Measurements from ENCODE around the gene DAPK3.
A peak's percentile ranks its signal among the peaks of the same experiment; 100 is the strongest.
"Not testable (repeated sequence)": the region's sequence is repeated elsewhere in the genome, so short reads cannot be mapped to it uniquely, and the experiment has no call there.

DAPK3 gene

DNA sequence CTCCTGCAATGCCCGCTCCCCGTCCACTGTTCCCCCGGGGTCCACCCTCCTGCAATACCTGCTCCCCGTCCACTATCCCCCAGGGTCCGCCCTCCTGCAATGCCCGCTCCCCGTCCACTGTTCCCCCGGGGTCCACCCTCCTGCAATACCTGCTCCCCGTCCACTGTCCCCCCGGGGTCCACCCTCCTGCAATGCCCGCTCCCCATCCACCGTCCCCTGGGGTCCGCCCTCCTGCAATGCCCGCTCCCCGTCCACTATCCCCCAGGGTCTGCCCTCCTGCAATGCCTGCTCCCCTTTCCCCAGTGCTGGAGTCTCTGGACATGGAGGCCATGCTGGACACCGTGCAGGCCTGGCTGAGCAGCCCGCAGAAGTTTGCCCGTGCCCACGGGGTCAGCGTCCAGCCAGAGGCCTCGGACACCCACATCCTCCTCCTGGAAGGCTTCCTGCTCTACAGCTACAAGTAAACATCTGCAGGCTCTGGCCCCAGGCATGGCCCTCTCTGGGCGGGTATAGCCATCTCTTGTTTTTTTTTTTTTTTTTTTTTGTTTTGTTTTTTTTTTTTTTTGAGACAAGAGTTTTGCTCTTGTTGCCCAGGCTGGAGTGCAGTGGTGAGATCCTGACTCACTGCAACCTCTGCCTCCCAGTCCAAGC is 32.5 kb downstream of the DAPK3 start:
- POLR2A ChIA-PET; DNase-seq (ENCODE audit: extremely low spot score): not testable (repeated sequence)
- CTCF ChIA-PET, result interaction anchor here (0.6 kb wide), 1 partner anchor 143 kb away, joined by 4 read pairs; no protein-coding TSS in a partner anchor
- peak; percentile 44 for TF ChIP-seq ZNF384 (IDR thresholded peaks at IDR 0.05)

DNA sequence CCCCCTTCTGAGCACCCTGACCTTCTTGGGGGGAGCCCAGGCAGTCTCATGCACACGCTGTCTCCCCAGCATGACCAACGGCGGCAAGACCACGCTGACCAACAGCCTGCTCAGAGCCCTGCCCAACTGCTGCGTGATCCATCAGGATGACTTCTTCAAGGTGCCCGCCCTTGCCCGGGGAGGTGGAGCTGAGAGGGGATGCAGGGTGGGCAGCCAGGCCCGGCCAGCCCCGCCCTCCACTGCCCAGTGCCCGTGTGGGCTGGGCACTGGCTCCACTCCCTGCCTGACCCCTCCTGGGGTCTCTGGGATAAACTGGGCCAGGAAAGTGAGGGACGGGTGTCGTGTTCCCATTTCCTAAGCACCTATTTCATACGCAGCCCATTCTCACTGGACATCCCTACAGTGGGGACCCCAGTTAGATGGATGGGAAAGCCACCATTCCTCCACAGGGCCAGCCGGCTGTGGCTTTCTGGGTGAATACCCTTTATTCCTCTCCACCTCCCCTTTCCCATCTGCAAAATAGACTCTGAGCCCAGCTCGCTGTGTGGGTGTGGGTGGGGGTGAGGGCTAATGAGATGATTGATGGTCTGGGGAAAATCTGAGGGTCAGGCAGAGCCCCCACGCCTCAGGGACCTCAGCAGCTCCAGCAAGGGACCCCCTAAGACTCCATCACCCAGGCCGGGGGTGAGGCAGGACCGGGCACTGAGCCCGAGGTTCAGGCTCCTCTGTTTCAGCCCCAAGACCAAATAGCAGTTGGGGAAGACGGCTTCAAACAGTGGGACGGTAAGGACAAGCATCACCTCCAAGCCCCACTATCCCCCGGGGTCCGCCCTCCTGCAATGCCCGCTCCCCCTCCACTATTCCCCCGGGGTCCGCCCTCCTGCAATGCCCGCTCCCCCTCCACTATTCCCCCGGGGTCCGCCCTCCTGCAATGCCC is 34.1 kb downstream of the DAPK3 start:
- TF ChIP-seq ELF4 (IDR thresholded peaks at IDR 0.05), result no peak
- POLR2A ChIA-PET, result no interaction called here
- no peak for DNase-seq (ENCODE audit: extremely low spot score)
- CTCF ChIA-PET, result no interaction called here

DNA sequence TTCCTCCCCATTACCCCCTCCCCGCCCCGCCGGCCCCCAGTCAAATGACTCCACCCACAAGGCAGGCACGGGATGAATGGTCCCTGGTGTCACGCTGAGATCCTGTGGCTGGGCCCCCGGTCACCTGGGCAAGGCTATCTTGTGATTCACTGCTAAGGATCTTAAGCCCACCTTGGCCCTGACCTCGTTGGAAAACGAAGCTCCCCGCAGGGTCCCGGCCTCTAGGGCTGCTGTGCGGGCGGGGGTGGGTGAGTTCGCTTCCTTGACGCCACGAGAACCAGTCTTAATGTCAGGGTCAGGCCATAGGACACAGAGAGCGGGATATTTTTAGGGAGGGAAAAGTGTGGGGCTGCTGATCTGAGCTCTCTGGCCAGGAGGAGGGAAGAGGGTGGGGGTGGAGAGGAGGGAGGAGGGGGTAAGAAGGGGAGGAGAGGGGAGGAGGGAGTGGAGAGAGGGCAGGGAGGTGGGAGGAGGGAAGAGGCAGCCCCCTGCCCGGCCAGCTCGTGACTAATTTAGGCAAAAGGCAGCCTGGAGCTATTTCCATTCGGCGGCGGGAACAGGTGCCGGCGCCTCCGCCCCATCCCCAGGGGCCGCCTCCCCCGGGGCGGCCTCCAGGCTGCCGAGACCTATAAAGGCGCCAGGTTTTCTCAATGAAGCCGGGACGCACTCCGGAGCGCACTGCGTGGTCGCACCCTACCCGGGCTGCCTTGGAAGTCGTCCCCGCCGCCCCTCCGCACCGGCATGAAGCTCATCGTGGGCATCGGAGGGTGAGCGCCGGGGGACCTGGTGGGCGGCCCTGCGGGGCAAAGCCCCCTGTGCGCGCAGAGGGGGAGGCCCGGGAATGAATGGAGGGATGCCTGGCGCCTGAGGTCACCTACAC is 37.7 kb downstream of the DAPK3 start, which contains the start of gene NMRK2:
Gene NMRK2 (plus strand): TSS at position 139 of the 880 bp plus-strand sequence. CDS start 603 bp downstream, at position 742.
- DNase-seq (ENCODE audit: extremely low spot score), result no peak
- POLR2A ChIA-PET, result interaction anchor here (1.0 to 1.2 kb wide), 3 partner anchors 9 to 52 kb away, joined by 3 to 5 read pairs (median 3); partner anchors contain the start of gene EEF2
- TF ChIP-seq NFRKB (IDR thresholded peaks at IDR 0.05) (no peak), L3MBTL2 (conservative IDR thresholded peaks at IDR 0.05) (0 out of 2 replicates have a peak, but pooled peaks have one; percentile 25), ARNT (IDR thresholded peaks at IDR 0.05) (no peak)
- CTCF ChIA-PET, result no interaction called here

DNA sequence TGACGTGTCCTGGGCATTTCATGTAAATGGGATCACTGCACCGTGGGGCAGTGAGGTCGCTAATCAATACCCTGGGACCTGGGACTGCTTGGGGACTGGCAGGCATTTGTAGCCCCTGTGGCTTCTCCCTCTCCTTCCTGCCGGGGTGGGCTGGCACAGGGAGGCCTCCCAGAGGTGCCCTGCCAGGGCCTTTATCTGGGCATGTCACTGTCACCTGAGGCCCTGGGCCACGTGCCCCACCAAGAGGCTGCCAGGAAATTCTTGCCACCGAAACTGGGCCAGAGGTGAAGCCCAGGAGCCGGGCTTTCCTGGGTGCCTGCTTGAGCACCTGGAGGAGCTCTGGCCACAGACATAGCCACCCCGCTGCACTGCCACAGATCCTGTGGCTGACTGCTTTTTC is 39.9 kb downstream of the DAPK3 start:
- ChIA-PET CTCF (no interaction called here), POLR2A (no interaction called here)
- DNase-seq (ENCODE audit: extremely low spot score), result no peak
- TF ChIP-seq, protein P1, sequence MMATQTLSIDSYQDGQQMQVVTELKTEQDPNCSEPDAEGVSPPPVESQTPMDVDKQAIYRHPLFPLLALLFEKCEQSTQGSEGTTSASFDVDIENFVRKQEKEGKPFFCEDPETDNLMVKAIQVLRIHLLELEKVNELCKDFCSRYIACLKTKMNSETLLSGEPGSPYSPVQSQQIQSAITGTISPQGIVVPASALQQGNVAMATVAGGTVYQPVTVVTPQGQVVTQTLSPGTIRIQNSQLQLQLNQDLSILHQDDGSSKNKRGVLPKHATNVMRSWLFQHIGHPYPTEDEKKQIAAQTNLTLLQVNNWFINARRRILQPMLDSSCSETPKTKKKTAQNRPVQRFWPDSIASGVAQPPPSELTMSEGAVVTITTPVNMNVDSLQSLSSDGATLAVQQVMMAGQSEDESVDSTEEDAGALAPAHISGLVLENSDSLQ (IDR thresholded peaks at IDR 0.05), result no peak
- no peak for TF ChIP-seq NFRKB (IDR thresholded peaks at IDR 0.05)
- TF ChIP-seq CTBP1 (IDR thresholded peaks at IDR 0.05; ENCODE audit: borderline replicate concordance), result no peak
- TF ChIP-seq LEF1 (IDR thresholded peaks at IDR 0.05; ENCODE audit: borderline replicate concordance), result no peak
- TF ChIP-seq FOXA1 (IDR thresholded peaks at IDR 0.05), result no peak
- TF ChIP-seq FOXM1 (IDR thresholded peaks at IDR 0.05; ENCODE audit: borderline replicate concordance), result no peak

DNA sequence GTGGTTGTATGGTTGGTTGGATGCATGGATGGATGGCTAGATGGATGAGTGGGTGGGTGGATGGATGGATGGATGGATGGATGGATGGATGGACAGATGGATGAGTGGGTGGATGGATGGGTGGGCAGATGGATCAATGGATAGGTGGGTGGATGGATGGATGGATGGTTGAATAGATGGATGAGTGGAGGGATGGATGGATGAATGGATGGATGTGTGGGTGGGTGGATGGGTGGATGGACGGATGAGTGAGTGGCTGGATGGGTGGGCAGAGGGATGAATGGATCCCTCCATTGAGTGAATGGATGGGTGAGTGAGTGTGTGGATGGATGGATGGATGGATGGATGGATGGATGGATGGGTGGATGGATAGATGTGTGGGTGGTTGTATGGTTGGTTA is 47.0 kb downstream of the DAPK3 start:
- DNase-seq (ENCODE audit: extremely low spot score), result no peak
- POLR2A ChIA-PET, result no interaction called here
- TF ChIP-seq SUZ12 (IDR thresholded peaks at IDR 0.05) (no peak), SP1 (IDR thresholded peaks at IDR 0.05) (no peak), L3MBTL2 (conservative IDR thresholded peaks at IDR 0.05) (no peak), FOXK2 (IDR thresholded peaks at IDR 0.05) (no peak), TARDBP (IDR thresholded peaks at IDR 0.05) (no peak), ARNT (IDR thresholded peaks at IDR 0.05) (no peak), CTBP1 (IDR thresholded peaks at IDR 0.05; ENCODE audit: borderline replicate concordance) (no peak), NFRKB (IDR thresholded peaks at IDR 0.05) (no peak), ELF4 (IDR thresholded peaks at IDR 0.05) (no peak), FOXM1 (IDR thresholded peaks at IDR 0.05; ENCODE audit: borderline replicate concordance) (no peak), LEF1 (IDR thresholded peaks at IDR 0.05; ENCODE audit: borderline replicate concordance) (no peak), FOXA1 (IDR thresholded peaks at IDR 0.05) (no peak), ZNF384 (IDR thresholded peaks at IDR 0.05) (no peak), HDGF (IDR thresholded peaks at IDR 0.05; ENCODE audit: borderline replicate concordance) (no peak), BHLHE40 (IDR thresholded peaks at IDR 0.05; ENCODE audit: borderline replicate concordance) (no peak)
- TF ChIP-seq, protein P1 (IDR thresholded peaks at IDR 0.05), result no peak
- CTCF ChIA-PET, result no interaction called here

DNA sequence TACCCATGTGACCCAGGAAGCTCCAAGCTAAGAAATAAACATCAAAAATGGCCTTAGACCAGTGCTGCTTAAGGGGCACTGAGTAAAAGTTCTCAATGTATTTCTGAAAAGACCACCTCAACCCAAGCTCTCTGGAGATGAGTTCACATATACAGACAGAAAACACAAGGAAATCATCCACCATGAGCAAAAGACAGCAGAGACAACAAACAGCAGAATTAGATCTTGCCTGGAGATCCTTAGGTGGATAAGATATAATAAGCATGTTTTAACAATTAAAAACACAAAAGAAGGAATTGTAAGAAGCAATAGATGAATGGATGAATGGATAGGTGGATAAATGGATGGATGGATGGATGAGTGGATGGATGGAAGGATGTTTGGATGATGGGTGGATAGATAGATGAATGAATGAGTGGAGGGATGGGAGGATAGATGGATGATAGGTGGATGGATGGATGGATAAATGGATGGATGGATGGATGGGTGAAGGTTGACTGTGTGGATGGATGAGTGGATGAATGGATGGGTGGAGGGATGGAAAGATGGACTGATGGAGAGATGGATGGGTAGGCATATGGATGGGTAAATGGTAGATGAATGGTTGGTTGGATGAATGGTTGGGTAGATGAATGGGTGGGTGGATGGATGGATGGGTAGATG is 47.7 kb downstream of the DAPK3 start:
- DNase-seq (ENCODE audit: extremely low spot score), result no peak
- POLR2A ChIA-PET, result no interaction called here
- CTCF ChIA-PET, result no interaction called here
- TF ChIP-seq SUZ12 (IDR thresholded peaks at IDR 0.05), result no peak
- no peak for TF ChIP-seq HDGF (IDR thresholded peaks at IDR 0.05; ENCODE audit: borderline replicate concordance)

DNA sequence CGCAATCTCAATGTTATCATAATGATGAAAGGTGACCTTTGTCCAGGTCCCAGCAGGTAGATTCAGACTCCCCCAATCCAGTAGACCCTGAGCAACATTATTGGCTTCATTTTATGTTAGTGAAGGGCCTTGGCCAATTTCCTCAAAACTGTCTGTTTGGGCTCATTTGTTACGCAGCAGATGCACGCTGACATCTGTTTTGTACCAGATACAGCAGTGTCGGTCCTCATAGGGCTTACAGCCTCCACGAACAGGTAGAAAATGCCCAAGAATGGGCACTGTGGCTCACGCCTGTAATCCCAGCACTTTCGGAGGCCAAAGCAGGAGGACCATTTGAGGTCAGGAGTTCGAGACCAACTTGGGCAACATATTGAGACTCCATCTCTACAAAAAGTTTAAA is 51.1 kb downstream of the DAPK3 start:
- POLR2A ChIA-PET, result no interaction called here
- no peak for TF ChIP-seq ZNF384 (IDR thresholded peaks at IDR 0.05)
- TF ChIP-seq CTBP1 (IDR thresholded peaks at IDR 0.05; ENCODE audit: borderline replicate concordance), result no peak
- TF ChIP-seq SP1 (IDR thresholded peaks at IDR 0.05), result no peak
- no peak for DNase-seq (ENCODE audit: extremely low spot score)
- CTCF ChIA-PET, result no interaction called here
